Small intestine (tissue), 7 donors: Measurements from ENCODE around the gene FAM9B. TPM values are rescaled to one million over a fixed set of nuclear protein-coding genes. Genes with fewer than 3 reads are reported as not detected.
"Not testable (repeated sequence)": the region's sequence is repeated elsewhere in the genome, so short reads cannot be mapped to it uniquely, and the experiment has no call there.

Experiments used
- DNase-seq, 2 donors: peaks; one replicate each; pipeline versions ENCODE4 v3.0.0 to v3.0.0-alpha.2; 2013
- FAIRE-seq: peaks from 2 replicates; lab custom pipeline; 2012; peaks lifted over from hg19 to GRCh38; lab: Jason Lieb, UNC
- H3K27ac ChIP-seq, 3 donors: one replicate each; pipeline ENCODE4 v1.5.1; 2013; ENCODE audit warnings: low read length in 2 of 3, mild to moderate bottlenecking in 2 of 3, control low read depth in 1 of 3, inconsistent platforms in 1 of 3, low read depth in 1 of 3, moderate library complexity in 1 of 3
- H3K27me3 ChIP-seq, 3 donors: one replicate each; pipeline ENCODE4 v1.6.1; 2013; ENCODE audit warnings: low read length in 3 of 3, inconsistent platforms in 1 of 3; ENCODE audit not compliant: control insufficient read depth in 3 of 3, insufficient read depth in 3 of 3
- H3K36me3 ChIP-seq, 3 donors: one replicate each; pipeline ENCODE4 v1.6.1; 2013; ENCODE audit warnings: low read length in 3 of 3, inconsistent platforms in 1 of 3, low read depth in 1 of 3, mild to moderate bottlenecking in 1 of 3, moderate library complexity in 1 of 3; ENCODE audit not compliant: control insufficient read depth in 3 of 3, insufficient read depth in 2 of 3
- H3K4me1 ChIP-seq, 3 donors: one replicate each; pipeline ENCODE4 v1.6.1; 2013; ENCODE audit warnings: low read length in 2 of 3, inconsistent platforms in 1 of 3, low read depth in 1 of 3, mild to moderate bottlenecking in 1 of 3, moderate library complexity in 1 of 3; ENCODE audit not compliant: control insufficient read depth in 3 of 3, insufficient read depth in 2 of 3
- H3K4me3 ChIP-seq, 3 donors: one replicate each; pipeline ENCODE4 v1.5.1; 2013; ENCODE audit warnings: low read length in 3 of 3, control low read depth in 1 of 3, inconsistent platforms in 1 of 3, low read depth in 1 of 3, mild to moderate bottlenecking in 1 of 3, moderate library complexity in 1 of 3
- H3K9me3 ChIP-seq, 2 donors: one replicate each; pipeline ENCODE4 v1.6.1; 2013; ENCODE audit warnings: low read depth in 1 of 2, low read length in 1 of 2; ENCODE audit not compliant: control insufficient read depth in 2 of 2, insufficient read depth in 1 of 2
- WGBS, 3 donors: extraction: QIAGEN DNeasy Blood & Tissue Kit; methylation state at CpG; one replicate each; pipeline ENCODE4 v1.1.7; 2013; 5-methylcytosine and 5-hydroxymethylcytosine counted together
- polyA plus RNA-seq, 4 donors: library from polyadenylated mRNA; stranded (reverse) in 3 of 4; unstranded in 1 of 4; fragments of 200-250 nt in 3 of 4; fragments of 120-200 nt in 1 of 4; gene quantifications; one replicate each; pipeline versions ENCODE4 v1.2.1 to v1.2.3, GENCODE V29; 2013
- donor health status: healthy with polysubstance abuse.
- donor health status: control.
- donor health status: control.
- donor health status: Bipolar disorder and iron deficiency.
- donor health status: healthy.

FAM9B gene
- polyA plus RNA-seq, 4 donors: 0.04 TPM; not detected in 3

DNA sequence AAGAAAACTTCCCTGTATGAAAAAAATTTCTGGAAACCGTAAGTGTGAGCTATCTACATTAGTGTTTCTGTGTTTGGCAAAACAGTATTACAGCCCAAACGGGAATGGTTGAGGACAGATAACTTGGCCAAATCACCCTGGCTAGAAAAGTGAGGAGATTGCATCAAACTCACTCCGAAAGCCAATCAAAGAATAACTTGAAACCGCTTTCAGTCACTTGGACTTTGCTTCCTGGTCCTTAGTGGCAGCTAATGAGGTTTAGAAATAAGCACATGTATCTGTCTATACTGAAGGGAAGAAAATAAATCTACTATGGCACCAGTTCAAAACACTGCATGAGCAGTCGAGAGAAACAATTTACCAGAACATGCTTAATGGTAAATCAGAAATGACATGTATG is 15.6 kb downstream of the FAM9B start:
- H3K4me3 ChIP-seq, FAIRE-seq, H3K4me1 ChIP-seq, H3K27ac ChIP-seq, H3K36me3 ChIP-seq, H3K27me3 ChIP-seq, H3K9me3 ChIP-seq: not testable (repeated sequence)
- peak; percentile 5 to 11 for DNase-seq
- 13 to 47% (median 32%) methylated on average over 5 of the region's 5 CpGs for WGBS, 3 donors

GRCh38 chrX:9003041-9003440 is 30.9 kb downstream of the FAM9B start:
- Histone ChIP-seq H3K36me3 (no peaks in the 10 kb centered on the region), H3K27ac (no peak overlapping the region), H3K4me1 (no peaks in the 10 kb centered on the region), H3K9me3 (no peaks in the 10 kb centered on the region), H3K27me3 (no peaks in the 10 kb centered on the region), H3K4me3 (no peak overlapping the region)
- DNase-seq (no peak), FAIRE-seq (no peak)
- 58 to 71% (median 70%) methylated on average over 3 of the region's 3 CpGs for WGBS, 3 donors

- Histone ChIP-seq H3K4me1 (no peaks in the 10 kb centered on the region), H3K36me3 (no peaks in the 10 kb centered on the region), H3K27me3 (no peaks in the 10 kb centered on the region), H3K4me3 (no peak overlapping the region), H3K27ac (no peak overlapping the region), H3K9me3 (no peaks in the 10 kb centered on the region)
- DNase-seq: peak; percentile 10 to 12
- 15 to 45% (median 33%) methylated on average over 3 to 4 of the region's 4 CpGs for WGBS, 3 donors
- no peak for FAIRE-seq
Measured at GRCh38 chrX:8988446-8988845, 45.5 kb downstream of the FAM9B start.

- Histone ChIP-seq H3K27me3 (no peaks in the 10 kb centered on the region), H3K9me3 (no peaks in the 10 kb centered on the region), H3K4me1 (no peaks in the 10 kb centered on the region), H3K27ac (no peak overlapping the region), H3K4me3 (no peak overlapping the region), H3K36me3 (no peaks in the 10 kb centered on the region)
- FAIRE-seq (no peak), DNase-seq (no peak)
- WGBS, 3 donors: 73 to 76% (median 74%) methylated on average over 6 of the region's 6 CpGs
Measured at GRCh38 chrX:8987672-8988250, 46.2 kb downstream of the FAM9B start.

DNA sequence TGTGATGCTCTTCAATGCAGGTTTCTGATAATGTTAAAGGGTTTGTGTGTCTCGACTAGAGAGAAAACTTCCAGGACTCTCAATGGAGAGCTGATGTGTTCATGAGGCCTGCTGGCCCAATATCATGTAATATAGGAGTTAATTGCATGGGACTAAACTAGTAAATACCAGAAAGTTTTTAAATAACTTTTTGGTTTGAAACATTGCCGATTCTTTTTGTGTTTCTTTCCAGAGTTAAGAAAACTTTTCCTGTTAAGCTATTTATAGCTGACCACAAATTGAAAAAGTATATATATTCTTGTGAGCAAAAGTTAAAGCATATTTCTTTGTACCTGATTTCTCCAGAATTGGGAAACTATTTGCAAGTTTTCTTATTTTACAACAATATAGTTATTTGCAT is 49.7 kb downstream of the FAM9B start:
- no peak for DNase-seq
- Histone ChIP-seq H3K36me3 (no peaks in the 10 kb centered on the region), H3K27ac (no peak overlapping the region), H3K4me3 (no peak overlapping the region), H3K4me1 (no peaks in the 10 kb centered on the region), H3K27me3 (no peaks in the 10 kb centered on the region), H3K9me3 (no peaks in the 10 kb centered on the region)
- FAIRE-seq: no peak
- 68 to 82% (median 74%) methylated on average over 2 of the region's 2 CpGs for WGBS, 3 donors

DNA sequence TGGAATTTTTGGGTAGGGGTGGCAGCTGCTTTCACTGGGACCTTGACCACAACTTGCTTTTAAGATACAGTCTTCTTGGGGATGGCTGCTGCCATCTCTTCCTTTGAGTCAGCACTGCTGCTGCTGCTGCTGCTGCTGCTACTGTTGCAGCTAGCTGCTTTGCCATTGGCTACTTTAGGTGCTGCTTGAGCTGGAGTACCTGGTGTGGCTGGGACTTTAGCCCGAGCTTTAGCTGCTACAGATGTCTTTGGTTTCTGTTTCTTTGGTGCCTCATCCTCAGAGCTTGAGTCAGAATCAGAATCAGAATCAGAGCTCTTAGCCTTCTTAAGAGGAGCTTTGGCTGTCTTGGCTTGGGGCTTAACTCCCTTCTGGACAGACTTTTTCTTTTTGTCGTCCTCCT is 52.2 kb downstream of the FAM9B start:
- H3K36me3 ChIP-seq: no peaks in the 10 kb centered on the region
- WGBS, 3 donors: 30 to 52% (median 31%) methylated on average over 2 of the region's 2 CpGs
- H3K27ac ChIP-seq: no peak overlapping the region
- no peaks in the 10 kb centered on the region for H3K9me3 ChIP-seq
- H3K4me3 ChIP-seq: no peak overlapping the region
- no peaks in the 10 kb centered on the region for H3K4me1 ChIP-seq
- DNase-seq: peak in 1 of 2 donors; percentile 6
- no peak for FAIRE-seq
- no peaks in the 10 kb centered on the region for H3K27me3 ChIP-seq

GRCh38 chrX:8980756-8981155 is 53.2 kb downstream of the FAM9B start:
- no peak for FAIRE-seq
- Histone ChIP-seq H3K4me1 (no peaks in the 10 kb centered on the region), H3K9me3 (no peaks in the 10 kb centered on the region), H3K27me3 (no peaks in the 10 kb centered on the region), H3K36me3 (no peaks in the 10 kb centered on the region), H3K27ac (no peak overlapping the region), H3K4me3 (no peak overlapping the region)
- 46 to 90% (median 89%) methylated on average over 1 of the region's 1 CpG for WGBS, 3 donors
- no peak for DNase-seq
